ENCODE measurements around the gene PPID.
"Not testable (repeated sequence)": the region's sequence is repeated elsewhere in the genome, so short reads cannot be mapped to it uniquely, and the experiment has no call there.

PPID gene

GRCh38 chr4:158666892-158667291, 56.3 kb downstream of the PPID start:
- DNase-seq (ENCODE audit: low spot score), result no peak

GRCh38 chr4:158664806-158665205, 58.4 kb downstream of the PPID start:
- DNase-seq (ENCODE audit: low spot score), result no peak

DNA sequence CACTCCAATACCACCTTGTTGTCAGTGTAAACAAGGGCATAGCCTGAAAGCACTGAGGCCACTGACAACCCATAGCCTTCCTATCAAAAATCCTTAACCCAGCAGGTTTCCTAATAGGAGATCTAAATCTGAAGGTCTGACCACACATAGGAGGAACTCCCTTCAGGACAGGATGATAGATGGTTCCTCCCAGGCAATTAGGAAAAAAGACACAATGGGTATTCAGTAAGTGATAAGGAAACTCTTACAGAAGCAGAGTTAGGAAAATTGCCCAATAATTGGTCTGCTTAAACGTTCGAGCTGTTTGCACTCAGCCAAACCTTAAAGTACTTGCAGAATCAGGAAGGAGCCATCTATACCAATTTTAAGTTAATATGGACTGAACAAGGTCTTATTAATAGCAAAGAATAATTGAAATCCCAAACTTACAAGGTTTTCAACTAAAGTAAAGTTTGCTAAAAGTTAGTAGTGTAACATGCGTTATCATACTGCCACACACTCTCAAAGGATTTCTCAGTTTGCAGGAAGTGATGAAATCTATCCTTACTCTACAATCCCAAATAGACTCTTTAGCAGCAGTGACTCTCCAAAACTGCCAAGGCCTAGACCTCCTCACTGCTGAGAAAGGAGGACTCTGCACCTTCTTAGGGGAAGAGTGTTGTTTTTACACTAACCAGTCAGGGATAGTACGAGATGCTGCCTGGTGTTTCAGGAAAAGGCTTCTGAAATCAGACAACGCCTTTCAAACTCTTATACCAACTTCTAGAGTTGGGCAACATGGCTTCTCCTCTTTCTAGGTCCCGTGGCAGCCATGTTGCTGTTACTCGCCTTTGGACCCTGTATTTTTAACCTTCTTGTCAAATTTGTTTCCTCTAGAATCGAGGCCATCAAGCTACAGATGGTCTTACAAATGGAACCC, 59.2 kb downstream of the PPID start:
- DNase-seq (ENCODE audit: low spot score), result not testable (repeated sequence)

DNA sequence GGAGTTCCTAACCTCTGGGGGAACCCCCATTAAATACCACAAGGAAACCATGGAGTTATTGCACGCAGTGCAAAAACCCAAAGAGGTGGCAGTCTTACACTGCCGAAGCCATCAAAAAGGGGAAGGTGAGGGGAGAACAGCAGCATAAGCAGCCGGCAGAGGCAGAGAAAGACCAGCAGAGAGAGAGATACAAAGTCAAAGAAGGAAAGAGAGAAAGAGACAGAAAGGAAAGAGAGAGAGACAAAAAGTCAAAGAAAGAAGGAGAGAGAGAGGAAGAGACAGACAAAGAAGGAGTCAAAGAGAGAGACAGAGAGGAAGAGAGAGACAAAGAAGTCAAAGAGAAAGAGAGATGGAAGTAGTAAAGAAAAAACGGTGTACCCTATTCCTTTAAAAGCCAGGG, 59.9 kb downstream of the PPID start:
- not testable (repeated sequence) for DNase-seq (ENCODE audit: low spot score)
